Smooth muscle cell of trachea (primary cell): ENCODE data around the gene CCL7. TPM values are rescaled to one million over a fixed set of nuclear protein-coding genes. Genes with fewer than 3 reads are reported as not detected.

Experiments
- total RNA-seq: library from RNA; depleted of rRNA; stranded (reverse); fragments of >200 nt; gene quantifications from 2 replicates; pipeline ENCODE4 v1.2.1, GENCODE V29; 2014

Gene CCL7
- 1.7 TPM in 1 of 2 replicates, not detected in the other for total RNA-seq

DNA sequence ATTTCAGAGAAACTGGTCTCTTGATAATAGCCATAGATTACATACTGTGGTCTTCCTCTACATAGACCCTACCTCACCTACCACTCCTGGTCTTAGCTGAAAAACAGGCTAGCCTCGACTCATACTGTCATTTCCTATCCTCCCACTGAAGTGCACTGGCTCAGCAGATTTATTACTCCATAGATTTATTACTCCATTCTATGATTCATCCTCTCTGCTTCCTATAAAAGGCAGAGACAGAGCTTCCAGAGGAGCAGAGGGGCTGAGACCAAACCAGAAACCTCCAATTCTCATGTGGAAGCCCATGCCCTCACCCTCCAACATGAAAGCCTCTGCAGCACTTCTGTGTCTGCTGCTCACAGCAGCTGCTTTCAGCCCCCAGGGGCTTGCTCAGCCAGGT lies at the start of gene CCL7:
Gene CCL7, plus strand, starts transcription at position 253 of the 400 bp plus-strand sequence. Its CDS starts 70 bp downstream, at position 323.

DNA sequence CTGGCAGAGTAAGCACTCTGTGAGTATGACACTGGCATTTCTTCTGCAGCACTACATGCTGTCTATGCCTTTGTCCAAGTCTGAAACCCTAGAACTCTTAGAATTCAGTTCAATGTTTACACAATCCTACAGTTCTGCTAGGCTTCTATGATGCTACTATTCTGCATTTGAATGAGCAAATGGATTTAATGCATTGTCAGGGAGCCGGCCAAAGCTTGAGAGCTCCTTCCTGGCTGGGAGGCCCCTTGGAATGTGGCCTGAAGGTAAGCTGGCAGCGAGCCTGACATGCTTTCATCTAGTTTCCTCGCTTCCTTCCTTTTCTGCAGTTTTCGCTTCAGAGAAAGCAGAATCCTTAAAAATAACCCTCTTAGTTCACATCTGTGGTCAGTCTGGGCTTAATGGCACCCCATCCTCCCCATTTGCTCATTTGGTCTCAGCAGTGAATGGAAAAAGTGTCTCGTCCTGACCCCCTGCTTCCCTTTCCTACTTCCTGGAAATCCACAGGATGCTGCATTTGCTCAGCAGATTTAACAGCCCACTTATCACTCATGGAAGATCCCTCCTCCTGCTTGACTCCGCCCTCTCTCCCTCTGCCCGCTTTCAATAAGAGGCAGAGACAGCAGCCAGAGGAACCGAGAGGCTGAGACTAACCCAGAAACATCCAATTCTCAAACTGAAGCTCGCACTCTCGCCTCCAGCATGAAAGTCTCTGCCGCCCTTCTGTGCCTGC lies 15.2 kb upstream of the CCL7 start, which contains the start of gene CCL2:
Gene CCL2, plus strand, starts transcription at position 635 of the 730 bp plus-strand sequence. Its CDS starts 65 bp downstream, at position 700.

GRCh38 chr17:34285286-34285792 lies 15.3 kb downstream of the CCL7 start, which contains the start of gene CCL11:
Gene CCL11 (plus strand): TSS chr17:34285742. CDS start chr17:34285809, 67 bp downstream.

DNA sequence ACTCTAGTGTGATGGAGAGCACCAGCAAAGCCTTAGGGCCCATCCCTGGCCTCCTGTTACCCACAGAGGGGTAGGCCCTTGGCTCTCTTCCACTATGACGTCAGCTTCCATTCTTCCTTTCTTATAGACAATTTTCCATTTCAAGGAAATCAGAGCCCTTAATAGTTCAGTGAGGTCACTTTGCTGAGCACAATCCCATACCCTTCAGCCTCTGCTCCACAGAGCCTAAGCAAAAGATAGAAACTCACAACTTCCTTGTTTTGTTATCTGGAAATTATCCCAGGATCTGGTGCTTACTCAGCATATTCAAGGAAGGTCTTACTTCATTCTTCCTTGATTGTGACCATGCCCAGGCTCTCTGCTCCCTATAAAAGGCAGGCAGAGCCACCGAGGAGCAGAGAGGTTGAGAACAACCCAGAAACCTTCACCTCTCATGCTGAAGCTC lies 49.0 kb downstream of the CCL7 start, which contains the start of gene CCL8:
Gene CCL8, plus strand, starts transcription at position 397 of the 445 bp plus-strand sequence. CDS start 67 bp downstream, outside the sequence.

Other genes starting within 250 kb of the CCL7 start
- gene CCL2, start 14.9 kb upstream of the CCL7 start, total RNA-seq, result 2.3 and 50.4 TPM in 2 replicates
- 1.7 TPM in 1 of 2 replicates, not detected in the other for gene CCL11, start 15.5 kb downstream of the CCL7 start, total RNA-seq
- gene CCL8, start 49.2 kb downstream of the CCL7 start, total RNA-seq, result 1.2 TPM in 1 of 2 replicates, not detected in the other
- 1.8 TPM in 1 of 2 replicates, not detected in the other for gene CCL13, start 86.3 kb downstream of the CCL7 start, total RNA-seq
- not detected in 2 replicates for gene CCL1, start 93.0 kb downstream of the CCL7 start, total RNA-seq